HL-60 (cell line): Measurements from ENCODE around the gene ANXA1.

Source experiments
- DNase-seq, 2 experiments: peaks; one replicate each; pipeline ENCODE4 v3.0.0-alpha.2; 2010 to 2020; ENCODE audit warnings: low read depth in 1 of 2, low spot score in 1 of 2
- H3K27ac ChIP-seq: fragments of 250-450 bp; sonication (Bioruptor Pico); replicated peaks from 2 replicates; pipeline ENCODE4 v1.5.1; 2020; ENCODE audit warnings: mild to moderate bottlenecking, moderate library complexity
- H3K27me3 ChIP-seq: fragments of 250-450 bp; sonication (Bioruptor Pico); 2 replicates; pipeline ENCODE4 v1.5.1; 2021; ENCODE audit warnings: mild to moderate bottlenecking, moderate library complexity; ENCODE audit not compliant: insufficient read depth, poor library complexity, severe bottlenecking
- H3K4me3 ChIP-seq: replicated peaks from 2 replicates; pipeline ENCODE4 v1.5.1; 2011; ENCODE audit warnings: mild to moderate bottlenecking, control low read depth, low read length; ENCODE audit not compliant: insufficient read depth
- CTCF ChIP-seq: IDR thresholded peaks from one replicate; pipeline ENCODE4 v1.5.1; 2011; ENCODE audit warnings: low read length, control low read depth, inconsistent platforms; ENCODE audit not compliant: insufficient read depth
- GABPA ChIP-seq: IDR thresholded peaks from 2 replicates; pipeline ENCODE4 v1.6.1; 2012; ENCODE audit warnings: low read depth
- POLR2AphosphoS5 ChIP-seq: IDR thresholded peaks from 2 replicates; pipeline ENCODE4 v1.6.1; 2012; ENCODE audit warnings: low read depth
- REST ChIP-seq: IDR thresholded peaks from 2 replicates; pipeline ENCODE4 v1.6.1; 2012; ENCODE audit warnings: low read depth; ENCODE audit not compliant: insufficient replicate concordance
- SPI1 ChIP-seq: IDR thresholded peaks from 2 replicates; pipeline ENCODE4 v1.6.1; 2012; ENCODE audit warnings: low read depth, mild to moderate bottlenecking, borderline replicate concordance

Gene ANXA1

DNA sequence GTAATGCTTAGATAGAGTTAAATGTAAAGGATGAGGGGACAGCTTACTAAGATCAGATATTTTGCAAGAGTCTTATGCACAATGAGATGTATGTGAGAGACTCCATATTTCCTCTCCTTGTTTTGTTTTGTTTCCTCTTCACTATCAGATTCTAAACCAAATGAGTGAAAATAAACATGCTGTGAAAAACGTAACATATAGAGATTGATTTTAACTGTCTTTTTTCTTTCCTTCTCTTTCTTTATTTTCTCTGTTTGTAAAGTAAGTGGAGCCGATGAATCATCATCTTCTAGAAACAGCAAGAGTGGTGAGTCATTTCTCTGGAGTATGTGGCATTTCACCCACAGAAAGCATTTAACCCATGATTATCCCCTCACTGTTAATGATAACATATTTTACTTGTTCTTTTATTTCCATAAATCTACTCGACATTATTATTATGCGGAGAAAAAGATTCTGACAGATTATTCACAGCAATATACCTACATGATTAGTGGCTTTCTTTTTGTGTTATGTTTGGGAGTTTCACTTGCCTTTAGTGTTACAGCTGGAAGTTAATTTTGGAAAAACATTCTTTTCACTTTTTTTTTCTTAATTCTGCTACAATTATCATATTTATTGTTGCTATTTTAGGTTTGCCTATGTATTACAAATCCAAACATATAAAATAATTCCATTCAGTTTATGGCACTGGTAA, 2.1 kb upstream of the ANXA1 start:
- DNase-seq, result peak in 1 of 2 experiments; percentile 75
- TF ChIP-seq POLR2AphosphoS5, result no peak
- TF ChIP-seq GABPA, result no peak
- no peak for TF ChIP-seq CTCF
- no peak for TF ChIP-seq SPI1
- no peak for TF ChIP-seq REST
- H3K4me3 ChIP-seq, result no peak overlapping the region

GRCh38 chr9:73152543-73152844, 829 bp downstream of the ANXA1 start:
- peak overlapping the region; percentile 49 for H3K4me3 ChIP-seq
- no peak for TF ChIP-seq SPI1

More for the DNA sequence above, 2.1 kb upstream of the ANXA1 start:
- Histone ChIP-seq H3K27me3 (no peaks in the 10 kb centered on the region), H3K27ac (peak overlapping the region; percentile 63)

GRCh38 chr9:73152953-73153352, 1.3 kb downstream of the ANXA1 start:
- peak; percentile 57 to 81 for DNase-seq
- TF ChIP-seq SPI1, result peak; percentile 78
- TF ChIP-seq GABPA, result no peak
- TF ChIP-seq REST, result no peak
- TF ChIP-seq POLR2AphosphoS5, result peak; percentile 41; the same call in 1 of the 2 replicates
- TF ChIP-seq CTCF, result no peak
- Histone ChIP-seq H3K27ac (peak overlapping the region; percentile 81), H3K27me3 (no peaks in the 10 kb centered on the region), H3K4me3 (peak overlapping the region; percentile 49)

More at GRCh38 chr9:73152543-73152844, 829 bp downstream of the ANXA1 start:
- Histone ChIP-seq H3K27ac (peak overlapping the region; percentile 81), H3K27me3 (no peaks in the 10 kb centered on the region)
- DNase-seq, result no peak

DNA sequence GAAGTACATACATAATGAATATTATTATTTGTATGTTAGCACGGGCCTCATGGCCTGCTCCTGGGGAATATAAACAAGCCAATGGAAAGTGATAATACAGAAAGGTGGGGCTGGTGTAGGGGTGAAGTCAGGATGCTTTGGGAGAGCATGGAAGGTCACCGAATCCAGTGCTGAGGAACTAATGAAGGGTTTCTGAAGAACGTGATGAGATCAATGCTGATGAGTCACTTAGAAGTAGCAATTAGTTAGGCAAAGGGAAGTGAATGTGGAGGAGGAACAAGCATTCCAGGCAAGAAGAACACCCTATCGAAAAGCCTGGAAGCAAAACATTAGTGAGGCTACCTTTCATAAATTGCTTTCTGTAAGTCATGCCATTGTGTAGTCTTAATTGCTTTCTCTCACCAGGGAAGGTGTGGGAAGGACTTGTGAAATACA, 2.1 kb downstream of the ANXA1 start:
- peak; percentile 48; the same call in 1 of the 2 replicates for TF ChIP-seq SPI1
- no peak for TF ChIP-seq GABPA
- peak in 1 of 2 experiments; percentile 68 for DNase-seq
- peak overlapping the region; percentile 49 for H3K4me3 ChIP-seq
- no peaks in the 10 kb centered on the region for H3K27me3 ChIP-seq
- peak overlapping the region; percentile 81 for H3K27ac ChIP-seq

DNA sequence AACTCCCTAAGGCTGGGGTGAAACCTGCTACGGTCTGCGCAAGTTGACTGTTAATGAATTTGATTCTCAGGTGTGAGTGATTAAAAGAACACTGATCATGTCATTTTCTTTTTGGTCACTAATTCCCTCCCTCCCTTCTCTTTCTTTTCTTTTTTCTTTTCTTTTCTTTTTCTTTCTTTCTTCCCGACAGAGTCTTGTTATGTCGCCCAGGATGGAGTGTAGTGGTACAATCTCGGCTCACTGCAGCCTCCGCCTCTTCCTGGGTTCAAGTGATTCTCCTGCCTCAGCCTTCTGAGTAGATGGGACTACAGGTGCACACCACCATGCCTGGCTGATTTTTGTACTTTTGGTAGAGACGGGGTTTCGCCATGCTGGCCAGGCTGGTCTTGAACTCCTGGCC, 2.6 kb downstream of the ANXA1 start:
- peak overlapping the region; percentile 49 for H3K4me3 ChIP-seq
- no peak for DNase-seq
- H3K27ac ChIP-seq, result peak overlapping the region; percentile 81
- TF ChIP-seq POLR2AphosphoS5, result no peak
- TF ChIP-seq GABPA, result no peak
- TF ChIP-seq REST, result no peak
- no peak for TF ChIP-seq SPI1
- no peak for TF ChIP-seq CTCF
- H3K27me3 ChIP-seq, result no peaks in the 10 kb centered on the region
